Naive thymus-derived CD8-positive, alpha-beta T cell (primary cell): Measurements from ENCODE around the gene DDIAS. TPM values are rescaled to one million over a fixed set of nuclear protein-coding genes. Genes with fewer than 3 reads are reported as not detected.

Experiments used
- ATAC-seq, 2 donors: fragments of 150-1000 bp; cut with Tn5 transposase in 1 of 2; sonication (Bioruptor Pico), chemical (Tn5 transposase) in 1 of 2; 1 replicate in 1 of 2; 2 replicates in 1 of 2; pipeline ENCODE4 v1.10.0; 2021; ENCODE audit warnings: mild to moderate bottlenecking in 2 of 2, moderate library complexity in 2 of 2
- POLR2A ChIA-PET: fragments of 350-600 bp; sonication (Branson Sonifier 250); formaldehyde crosslinking; loops from one replicate; lab custom pipeline; 2021; ENCODE audit warnings: antibody characterized with exemption; lab: Charles Lee
- DNase-seq, 10 donors: peaks; one replicate each; pipeline versions ENCODE4 v3.0.0 to v3.0.0-alpha.2; 2020 to 2022
- H3K27ac Mint-ChIP-seq, 10 donors: one replicate each; pipeline ENCODE4 v1.8.0; 2020 to 2022; ENCODE audit warnings: mild to moderate bottlenecking in 10 of 10, mixed read lengths in 10 of 10, moderate library complexity in 4 of 10, inconsistent platforms in 1 of 10
- H3K27me3 Mint-ChIP-seq, 5 donors: one replicate each; pipeline ENCODE4 v1.8.0; 2021 to 2022; ENCODE audit warnings: mixed read lengths in 5 of 5
- H3K36me3 Mint-ChIP-seq, 3 donors: one replicate each; pipeline ENCODE4 v1.8.0; 2020 to 2022; ENCODE audit warnings: mixed read lengths in 3 of 3, mild to moderate bottlenecking in 2 of 3, inconsistent platforms in 1 of 3
- H3K4me1 Mint-ChIP-seq, 4 donors: one replicate each; pipeline ENCODE4 v1.8.0; 2021 to 2022; ENCODE audit warnings: mixed read lengths in 4 of 4
- H3K4me3 Mint-ChIP-seq, 10 donors: one replicate each; pipeline ENCODE4 v1.8.0; 2020 to 2022; ENCODE audit warnings: mild to moderate bottlenecking in 10 of 10, mixed read lengths in 10 of 10, moderate library complexity in 6 of 10, inconsistent platforms in 1 of 10
- H3K9me3 Mint-ChIP-seq, 9 donors: one replicate each; pipeline ENCODE4 v1.8.0; 2020 to 2022; ENCODE audit warnings: mixed read lengths in 9 of 9, mild to moderate bottlenecking in 3 of 9, inconsistent platforms in 1 of 9, moderate library complexity in 1 of 9
- polyA plus RNA-seq, 3 donors: library from polyadenylated mRNA; unstranded; fragments of 300-500 nt; fragmentation: Illumina TruSeq; gene quantifications; one replicate each; pipeline ENCODE4 v1.2.3, GENCODE V29; 2021
- total RNA-seq, 8 experiments: library from RNA in 2 of 8; stranded (reverse) in 2 of 8; gene quantifications; one replicate each; pipeline ENCODE4 v1.2.3 and lab custom pipeline; 2021 to 2026

DDIAS gene
- total and polyA plus RNA-seq, 5 experiments from 2014 or later = 0.59 to 3.1 (median 2.3) TPM

GRCh38 chr11:82865841-82866240 is 35.7 kb upstream of the DDIAS start:
- Mint-ChIP-seq H3K36me3 (no peaks in the 10 kb centered on the region), H3K9me3 (no peaks in the 10 kb centered on the region), H3K27ac (peak overlapping the region in 1 of 10 donors; percentile 18), H3K27me3 (no peaks in the 10 kb centered on the region), H3K4me1 (peaks cover 4 to 9% (median 7%) of the 10 kb centered on the region in 4 donors), H3K4me3 (no peak overlapping the region)
- no peak for DNase-seq
- POLR2A ChIA-PET = no interaction called here
- ATAC-seq = no peak

DNA sequence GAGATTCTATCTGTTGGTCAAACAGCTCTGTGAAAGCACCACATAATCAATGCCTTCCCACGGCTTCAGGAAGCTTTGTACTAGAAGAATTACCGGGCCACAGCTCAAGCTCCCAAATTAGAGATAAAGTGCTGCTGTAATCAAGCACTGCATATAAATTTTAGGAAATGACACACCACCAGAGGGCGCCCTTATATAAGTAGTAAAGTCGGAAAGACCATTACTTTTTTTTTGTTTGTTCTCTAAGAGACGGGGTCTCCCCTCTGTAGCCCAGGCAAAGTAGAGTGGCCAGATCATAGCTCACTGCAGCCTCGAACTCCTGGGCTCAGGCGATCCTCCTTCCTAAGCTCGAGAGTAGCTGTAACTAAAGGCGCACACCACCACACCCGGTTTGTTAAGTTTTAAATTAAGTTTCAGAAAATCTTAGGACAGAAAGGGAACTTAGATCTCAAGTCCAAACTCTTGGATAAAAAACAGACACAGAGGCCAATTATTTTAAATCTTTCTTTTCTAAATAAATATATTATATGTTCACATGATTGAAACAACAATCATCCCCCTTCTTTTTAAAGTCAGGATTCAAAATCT is 33.9 kb upstream of the DDIAS start:
- H3K27me3 Mint-ChIP-seq = no peaks in the 10 kb centered on the region
- H3K9me3 Mint-ChIP-seq = no peaks in the 10 kb centered on the region
- no peaks in the 10 kb centered on the region for H3K36me3 Mint-ChIP-seq
- POLR2A ChIA-PET = interaction anchor here (0.6 to 1.6 kb wide), 2 partner anchors 33 to 382 kb away, joined by 3 to 19 read pairs; partner anchors contain the start of genes DDIAS and PRCP
- peak; percentile 47 to 89 (median 76) for DNase-seq
- H3K4me3 Mint-ChIP-seq = peak overlapping the region in 7 of 10 donors; percentile 43 to 77 (median 66)
- peaks cover 8 to 13% (median 11%) of the 10 kb centered on the region in 4 donors for H3K4me1 Mint-ChIP-seq
- H3K27ac Mint-ChIP-seq = peak overlapping the region in 7 of 10 donors; percentile 44 to 81 (median 65)
- ATAC-seq = peak; percentile 46 to 68

DNA sequence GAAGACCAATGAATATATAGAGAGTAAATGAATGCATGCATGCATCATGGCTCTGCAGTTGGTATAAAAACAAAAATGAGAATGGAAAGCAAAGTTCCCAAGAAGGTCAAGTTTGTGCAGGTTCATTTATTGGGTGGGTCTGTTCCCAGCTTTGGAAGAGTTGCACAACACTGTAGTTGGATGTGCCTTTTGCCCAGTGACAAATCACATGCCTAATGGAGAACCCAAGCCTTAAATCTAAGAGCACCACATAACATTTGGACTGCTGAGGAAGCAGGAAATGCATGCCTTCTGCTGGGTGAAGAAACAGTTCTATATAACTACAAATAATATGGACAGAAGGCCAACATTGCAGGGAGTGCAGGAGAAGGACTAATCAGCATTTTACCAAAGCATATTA is 31.9 kb upstream of the DDIAS start:
- Mint-ChIP-seq H3K36me3 (no peaks in the 10 kb centered on the region), H3K27me3 (no peaks in the 10 kb centered on the region), H3K27ac (peak overlapping the region in 2 of 10 donors; percentile 26 to 78), H3K4me3 (no peak overlapping the region), H3K9me3 (no peaks in the 10 kb centered on the region), H3K4me1 (peaks cover 18 to 30% (median 28%) of the 10 kb centered on the region in 4 donors)
- DNase-seq (no peak), ATAC-seq (no peak)
- POLR2A ChIA-PET = interaction anchor here (0.7 kb wide), 1 partner anchor 137 kb away, joined by 4 read pairs; no protein-coding TSS in a partner anchor

- POLR2A ChIA-PET = interaction anchor here (0.6 kb wide), 1 partner anchor 18 kb away, joined by 7 read pairs; no protein-coding TSS in a partner anchor
- Mint-ChIP-seq H3K27ac (peak overlapping the region in 2 of 10 donors; percentile 31 to 51), H3K27me3 (no peaks in the 10 kb centered on the region), H3K36me3 (peaks cover 0 to 4% (median 2%) of the 10 kb centered on the region in 3 donors), H3K4me3 (no peak overlapping the region), H3K4me1 (peaks cover 27 to 46% (median 36%) of the 10 kb centered on the region in 4 donors), H3K9me3 (peaks cover 0 to 8% (median 2%) of the 10 kb centered on the region in 9 donors)
- no peak for ATAC-seq
- no peak for DNase-seq
Measured at GRCh38 chr11:82871646-82872045, 29.9 kb upstream of the DDIAS start.

GRCh38 chr11:82872377-82873150 is 29.0 kb upstream of the DDIAS start:
- Mint-ChIP-seq H3K27me3 (no peaks in the 10 kb centered on the region), H3K4me1 (peaks cover 26 to 44% (median 32%) of the 10 kb centered on the region in 4 donors), H3K36me3 (peaks cover under 1 to 11% (median 5%) of the 10 kb centered on the region in 3 donors), H3K4me3 (peak overlapping the region in 3 of 10 donors; percentile 5 to 20 (median 12)), H3K27ac (peak overlapping the region in 6 of 10 donors; percentile 5 to 83 (median 34)), H3K9me3 (peaks cover 0 to 14% (median 4%) of the 10 kb centered on the region in 9 donors)
- no peak for ATAC-seq
- POLR2A ChIA-PET = no interaction called here
- no peak for DNase-seq

- Mint-ChIP-seq H3K36me3 (peaks cover 5 to 21% (median 5%) of the 10 kb centered on the region in 3 donors), H3K27me3 (no peaks in the 10 kb centered on the region), H3K27ac (peak overlapping the region in 5 of 10 donors; percentile 3 to 76 (median 35)), H3K9me3 (peaks cover 0 to 25% (median 8%) of the 10 kb centered on the region in 9 donors), H3K4me1 (peaks cover 25 to 41% (median 30%) of the 10 kb centered on the region in 4 donors), H3K4me3 (peak overlapping the region in 4 of 10 donors; percentile 1 to 20 (median 14))
- POLR2A ChIA-PET = interaction anchor here (0.9 kb wide), 1 partner anchor 28 kb away, joined by 4 read pairs; the partner anchor contains the start of gene DDIAS
- DNase-seq = peak in 2 of 10 donors; percentile 16 to 31
- ATAC-seq = peak in 1 of 2 donors; percentile 77
Measured at GRCh38 chr11:82873919-82874333, 27.6 kb upstream of the DDIAS start.

DNA sequence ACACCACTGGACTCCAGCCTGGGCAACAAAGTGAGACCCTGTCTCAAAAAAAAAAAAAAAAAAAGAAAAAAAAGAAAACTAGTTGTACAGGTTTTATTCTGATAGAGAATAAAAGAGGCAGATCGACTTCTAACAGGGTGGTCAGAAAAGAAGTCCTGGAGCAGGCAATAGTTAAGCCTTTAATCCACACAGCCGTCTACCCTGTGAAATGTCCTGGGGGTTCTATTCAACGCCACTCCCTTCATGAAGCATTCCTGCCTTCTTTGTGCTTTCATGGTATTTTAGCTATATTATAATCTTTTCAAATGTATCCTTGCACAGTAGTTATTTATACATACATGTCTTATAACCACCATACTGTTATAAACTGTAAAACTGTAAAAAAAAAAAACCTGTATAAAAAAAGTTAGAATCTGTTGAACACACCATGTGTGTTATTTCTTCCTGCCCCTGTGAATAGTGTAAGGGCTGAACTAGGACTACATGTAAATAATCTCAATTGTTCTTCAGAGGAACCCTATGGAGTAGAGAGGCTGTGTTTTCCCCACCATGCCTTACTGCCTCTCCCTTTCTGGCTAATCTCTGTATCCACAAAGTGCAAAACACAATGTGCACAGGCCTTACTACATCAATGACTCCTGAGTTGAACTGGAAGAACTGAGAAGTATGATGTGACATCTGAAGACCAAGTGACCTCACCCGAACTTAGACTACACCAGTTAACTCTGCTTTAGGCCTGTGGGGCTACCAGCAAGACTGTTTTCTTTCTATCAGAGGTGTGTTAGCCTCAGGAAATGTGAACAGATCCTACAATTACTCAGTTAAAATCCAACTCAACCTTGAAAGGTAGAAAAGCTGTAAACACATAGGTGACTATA is 26.7 kb upstream of the DDIAS start:
- Mint-ChIP-seq H3K4me1 (peaks cover 25 to 41% (median 28%) of the 10 kb centered on the region in 4 donors), H3K36me3 (peaks cover 9 to 26% (median 13%) of the 10 kb centered on the region in 3 donors), H3K9me3 (peaks cover 0 to 31% (median 11%) of the 10 kb centered on the region in 9 donors)

DNA sequence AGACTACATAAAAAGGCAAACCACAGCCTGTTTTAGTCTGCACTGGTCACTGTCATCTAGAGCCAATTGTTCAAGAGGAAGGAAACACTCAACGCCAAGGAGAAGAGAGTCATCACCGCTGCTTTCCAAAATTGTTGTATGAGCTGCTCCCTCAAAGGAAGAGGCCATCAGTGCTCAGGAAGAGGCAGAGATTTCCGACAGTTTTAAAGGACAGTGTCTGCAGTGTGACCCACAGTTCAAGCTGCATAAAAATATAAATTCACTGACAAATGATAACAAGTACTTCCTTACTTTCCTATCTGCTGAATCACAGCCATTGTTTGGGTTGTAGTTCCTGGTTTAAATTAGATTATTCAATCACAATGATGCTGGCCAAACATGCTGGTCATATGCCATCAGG is 17.7 kb upstream of the DDIAS start:
- Mint-ChIP-seq H3K9me3 (peaks cover 0 to 11% (median 3%) of the 10 kb centered on the region in 9 donors), H3K27ac (no peak overlapping the region), H3K4me1 (peaks cover 4 to 12% (median 8%) of the 10 kb centered on the region in 4 donors), H3K27me3 (no peaks in the 10 kb centered on the region), H3K4me3 (no peak overlapping the region), H3K36me3 (peaks cover 17 to 23% (median 20%) of the 10 kb centered on the region in 3 donors)
- POLR2A ChIA-PET = no interaction called here
- DNase-seq (no peak), ATAC-seq (no peak)

More for the DNA sequence above, 26.7 kb upstream of the DDIAS start:
- H3K4me3 Mint-ChIP-seq = peak overlapping the region in 1 of 10 donors; percentile 19
- no peak for DNase-seq
- ATAC-seq = no peak
- H3K27me3 Mint-ChIP-seq = no peaks in the 10 kb centered on the region
- H3K27ac Mint-ChIP-seq = peak overlapping the region in 5 of 10 donors; percentile 3 to 63 (median 52)
- POLR2A ChIA-PET = no interaction called here

DNA sequence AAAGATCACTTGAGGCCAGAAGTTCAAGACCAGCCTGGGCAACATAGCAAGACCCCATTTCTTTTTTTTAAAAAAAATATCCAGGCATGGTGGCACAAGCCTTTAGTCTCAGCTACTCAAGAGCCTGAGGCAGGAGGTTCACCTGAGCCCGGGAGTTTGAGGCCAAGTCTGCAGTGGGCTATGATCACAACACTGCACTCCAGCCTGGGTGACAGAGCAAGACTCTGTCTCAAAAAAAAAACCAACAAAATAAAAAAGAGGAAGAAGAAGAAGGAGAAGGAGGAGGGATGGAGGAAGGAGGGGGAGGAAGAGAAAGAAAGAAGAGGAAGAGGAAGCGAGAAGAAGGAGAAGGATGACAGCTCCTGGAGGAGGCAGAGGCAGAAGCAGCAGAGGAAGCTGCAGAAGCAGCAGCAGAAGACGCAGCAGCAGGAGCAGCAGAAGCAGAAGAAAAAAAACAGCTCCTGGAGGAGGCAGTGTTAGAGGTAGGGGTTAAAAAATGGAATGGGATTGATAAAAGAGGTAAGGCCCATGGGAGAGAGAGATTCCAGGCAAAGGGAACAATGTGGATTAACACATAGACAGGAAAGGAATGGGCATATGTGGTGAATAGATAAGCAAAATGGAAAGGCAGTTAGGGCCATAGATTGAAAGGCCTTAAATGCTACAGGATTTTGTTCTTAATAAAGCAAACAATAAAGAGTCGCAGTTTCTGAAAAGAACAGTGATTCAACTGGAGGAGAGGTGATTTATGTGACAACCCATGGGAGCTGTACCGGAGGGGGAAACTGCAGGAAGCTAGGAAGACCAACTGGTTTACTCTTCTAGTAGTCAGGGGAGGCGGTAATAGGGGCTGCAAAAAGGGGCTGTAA is 12.2 kb upstream of the DDIAS start:
- Mint-ChIP-seq H3K27me3 (no peaks in the 10 kb centered on the region), H3K36me3 (peaks cover 0 to 7% (median 0%) of the 10 kb centered on the region in 3 donors), H3K9me3 (no peaks in the 10 kb centered on the region), H3K4me1 (peaks cover 4 to 12% (median 7%) of the 10 kb centered on the region in 4 donors), H3K27ac (no peak overlapping the region), H3K4me3 (peak overlapping the region in 1 of 10 donors; percentile 4)
- no peak for ATAC-seq
- POLR2A ChIA-PET = interaction anchor here (0.6 to 0.8 kb wide), 2 partner anchors 11 to 18 kb away, joined by 4 to 7 read pairs; partner anchors contain the start of gene PRCP
- no peak for DNase-seq

GRCh38 chr11:82890002-82890341 is 11.6 kb upstream of the DDIAS start:
- no peaks in the 10 kb centered on the region for H3K9me3 Mint-ChIP-seq
- H3K4me1 Mint-ChIP-seq = peaks cover 4 to 12% (median 7%) of the 10 kb centered on the region in 4 donors
- POLR2A ChIA-PET = interaction anchor here (0.6 to 0.8 kb wide), 2 partner anchors 10 to 19 kb away, joined by 4 to 7 read pairs; partner anchors contain the start of gene PRCP

GRCh38 chr11:82890936-82891335 is 10.6 kb upstream of the DDIAS start:
- POLR2A ChIA-PET = interaction anchor here (0.5 kb wide), 1 partner anchor 227 kb away, joined by 5 read pairs; no protein-coding TSS in a partner anchor
- H3K36me3 Mint-ChIP-seq = peaks cover 0 to 7% (median 0%) of the 10 kb centered on the region in 3 donors
- no peaks in the 10 kb centered on the region for H3K27me3 Mint-ChIP-seq
- no peak for DNase-seq
- no peak for ATAC-seq
- no peaks in the 10 kb centered on the region for H3K9me3 Mint-ChIP-seq
- no peak overlapping the region for H3K27ac Mint-ChIP-seq
- H3K4me1 Mint-ChIP-seq = peaks cover 7 to 18% (median 13%) of the 10 kb centered on the region in 4 donors
- no peak overlapping the region for H3K4me3 Mint-ChIP-seq

More at GRCh38 chr11:82890002-82890341, 11.6 kb upstream of the DDIAS start:
- Mint-ChIP-seq H3K36me3 (peaks cover 0 to 7% (median 0%) of the 10 kb centered on the region in 3 donors), H3K4me3 (no peak overlapping the region), H3K27ac (no peak overlapping the region), H3K27me3 (no peaks in the 10 kb centered on the region)
- DNase-seq (peak in 2 of 10 donors; percentile 35 to 45), ATAC-seq (peak; percentile 58 to 69)
